HFFc6 (cell line): ENCODE results near the gene FAM13B. TPM values are rescaled to one million over a fixed set of nuclear protein-coding genes. Genes with fewer than 3 reads are reported as not detected.

Experiments used
- DNase-seq: peaks from one replicate; pipeline ENCODE4 v3.0.0-alpha.2; 2018
- H3K27ac Mint-ChIP-seq: 2 replicates; pipeline ENCODE4 v1.8.0; 2020; ENCODE audit warnings: mild to moderate bottlenecking, mixed read lengths
- H3K27me3 Mint-ChIP-seq: 2 replicates; pipeline ENCODE4 v1.8.0; 2021; ENCODE audit warnings: mild to moderate bottlenecking, moderate library complexity, mixed read lengths; ENCODE audit not compliant: insufficient read depth
- H3K36me3 Mint-ChIP-seq: 2 replicates; pipeline ENCODE4 v1.8.0; 2021; ENCODE audit warnings: low read depth, mixed read lengths
- H3K4me1 Mint-ChIP-seq: 2 replicates; pipeline ENCODE4 v1.8.0; 2020; ENCODE audit warnings: low read depth, mixed read lengths
- H3K4me3 Mint-ChIP-seq: 2 replicates; pipeline ENCODE4 v1.8.0; 2020; ENCODE audit warnings: mild to moderate bottlenecking, moderate library complexity, mixed read lengths
- H3K9me3 Mint-ChIP-seq: 2 replicates; pipeline ENCODE4 v1.8.0; 2020; ENCODE audit warnings: mild to moderate bottlenecking, mixed read lengths
- total RNA-seq, 6 experiments: library from RNA; stranded (reverse); fragmentation: NEBNext Ultra II Directional; extraction: Animal tissue kit (Norgen Biotek cat#: 25700); gene quantifications; 2 replicates in 1 of 6; 3 replicates in 5 of 6; pipeline ENCODE4 v1.2.3, GENCODE V29; 2021
- TF ChIP-seq, protein P1 (sequence below): fragments of 200-600 bp; sonication (generic); IDR thresholded peaks from 2 replicates; pipeline ENCODE4 v1.5.0; 2021; ENCODE audit warnings: antibody characterized with exemption, mild to moderate bottlenecking

FAM13B gene
- total RNA-seq, 6 experiments from 2014 or later: 27.5 to 38.2 (median 31.8) TPM

DNA sequence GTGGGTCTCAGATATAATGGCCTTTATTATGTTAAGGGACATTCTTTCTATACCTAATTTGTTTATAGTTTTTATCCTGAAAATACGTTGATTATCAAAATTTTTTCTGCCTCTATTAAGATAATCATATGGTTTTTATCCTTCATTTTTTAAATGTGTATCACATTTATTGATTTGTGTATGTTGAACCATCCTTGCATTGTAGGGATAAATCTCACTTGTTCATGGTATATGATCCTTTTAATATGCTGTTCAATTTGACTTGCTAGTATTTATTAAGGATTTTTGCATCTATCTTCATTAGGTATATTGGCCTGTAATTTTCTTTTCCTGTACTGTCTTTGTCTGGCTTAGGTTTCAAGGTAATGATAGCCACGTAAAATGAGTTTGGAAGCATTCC lies 118.1 kb downstream of the FAM13B start:
- Mint-ChIP-seq H3K9me3 (peaks cover 32% of the 10 kb centered on the region), H3K4me3 (no peak overlapping the region), H3K27me3 (no peaks in the 10 kb centered on the region; the same call in 1 of the 2 replicates), H3K4me1 (no peaks in the 10 kb centered on the region), H3K27ac (no peak overlapping the region), H3K36me3 (peaks cover 5% of the 10 kb centered on the region)
- TF ChIP-seq, protein P1, sequence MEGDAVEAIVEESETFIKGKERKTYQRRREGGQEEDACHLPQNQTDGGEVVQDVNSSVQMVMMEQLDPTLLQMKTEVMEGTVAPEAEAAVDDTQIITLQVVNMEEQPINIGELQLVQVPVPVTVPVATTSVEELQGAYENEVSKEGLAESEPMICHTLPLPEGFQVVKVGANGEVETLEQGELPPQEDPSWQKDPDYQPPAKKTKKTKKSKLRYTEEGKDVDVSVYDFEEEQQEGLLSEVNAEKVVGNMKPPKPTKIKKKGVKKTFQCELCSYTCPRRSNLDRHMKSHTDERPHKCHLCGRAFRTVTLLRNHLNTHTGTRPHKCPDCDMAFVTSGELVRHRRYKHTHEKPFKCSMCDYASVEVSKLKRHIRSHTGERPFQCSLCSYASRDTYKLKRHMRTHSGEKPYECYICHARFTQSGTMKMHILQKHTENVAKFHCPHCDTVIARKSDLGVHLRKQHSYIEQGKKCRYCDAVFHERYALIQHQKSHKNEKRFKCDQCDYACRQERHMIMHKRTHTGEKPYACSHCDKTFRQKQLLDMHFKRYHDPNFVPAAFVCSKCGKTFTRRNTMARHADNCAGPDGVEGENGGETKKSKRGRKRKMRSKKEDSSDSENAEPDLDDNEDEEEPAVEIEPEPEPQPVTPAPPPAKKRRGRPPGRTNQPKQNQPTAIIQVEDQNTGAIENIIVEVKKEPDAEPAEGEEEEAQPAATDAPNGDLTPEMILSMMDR: no peak
- no peak for DNase-seq

DNA sequence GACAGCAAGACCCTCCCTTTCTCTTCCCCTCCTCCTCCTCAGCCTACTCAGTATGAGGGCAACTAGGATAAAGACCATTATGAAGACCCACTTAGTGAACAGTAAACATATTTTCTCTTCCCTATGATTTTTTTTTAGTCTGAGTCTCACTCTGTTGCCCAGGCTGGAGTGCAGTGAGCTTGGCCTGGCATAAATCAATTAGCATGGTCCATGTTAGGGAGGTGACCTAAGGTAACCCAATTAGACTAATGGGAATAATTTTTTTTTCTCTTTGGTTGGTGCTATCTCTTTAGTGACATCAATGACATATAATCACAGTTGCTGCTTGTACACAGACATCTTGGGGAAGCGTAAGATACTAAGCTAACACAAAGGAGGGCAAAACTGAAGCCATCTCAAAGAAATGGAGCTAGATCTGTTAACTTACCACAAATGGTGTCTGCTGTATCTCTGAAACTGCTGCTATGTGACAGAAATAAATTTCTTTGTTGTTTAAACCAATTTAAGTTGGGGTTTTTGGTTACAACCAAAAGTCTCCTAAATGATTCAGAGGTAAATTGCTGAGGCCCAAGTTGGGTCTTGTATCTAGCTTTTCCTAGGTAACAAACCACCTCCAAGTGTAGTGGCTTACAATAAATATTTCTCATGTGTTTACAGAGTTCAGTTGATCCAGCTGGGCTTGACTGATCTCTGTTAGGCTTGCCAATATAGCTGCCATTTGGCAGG lies 130.3 kb downstream of the FAM13B start:
- Mint-ChIP-seq H3K9me3 (no peaks in the 10 kb centered on the region), H3K27me3 (peaks cover 14% of the 10 kb centered on the region), H3K36me3 (no peaks in the 10 kb centered on the region), H3K4me1 (no peaks in the 10 kb centered on the region), H3K4me3 (no peak overlapping the region), H3K27ac (no peak overlapping the region)
- TF ChIP-seq, protein P1: no peak
- DNase-seq: no peak

DNA sequence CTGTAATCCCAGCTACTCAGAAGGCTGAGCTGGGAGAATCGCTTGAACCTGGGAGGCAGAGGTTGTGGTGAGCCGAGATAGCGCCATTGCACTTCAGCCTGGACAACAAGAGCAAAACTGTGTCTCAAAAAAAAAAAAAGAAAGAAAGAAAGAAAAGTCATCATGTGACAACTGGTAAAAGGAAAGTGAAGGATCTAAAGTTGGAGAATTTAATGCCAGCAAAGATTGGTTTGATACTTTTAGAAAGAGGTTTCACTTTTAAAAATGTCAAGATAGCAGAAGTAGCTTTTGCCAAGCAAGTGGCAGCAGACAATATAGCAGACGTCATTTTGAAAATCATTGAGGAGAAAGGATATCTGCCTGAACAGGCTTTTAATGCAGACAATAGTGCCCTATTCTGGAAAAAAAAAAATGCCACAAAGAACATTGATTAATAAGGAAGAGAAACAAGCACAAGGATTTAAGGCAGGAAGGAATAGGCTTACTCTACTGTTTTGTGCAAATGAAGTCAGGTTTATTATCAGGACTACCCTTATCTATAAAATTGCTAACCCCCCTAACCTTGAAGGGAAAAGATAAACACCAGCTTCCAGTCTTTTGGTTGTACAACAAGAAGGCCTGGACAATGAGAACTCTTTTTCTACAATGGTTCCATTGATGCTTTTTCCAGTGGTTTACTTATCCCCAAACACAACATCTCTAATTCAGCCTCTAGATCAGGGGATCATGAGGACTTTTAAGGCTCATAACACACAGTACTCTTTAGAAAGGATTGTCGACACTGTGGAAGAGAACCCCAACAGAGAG lies 131.7 kb downstream of the FAM13B start:
- Mint-ChIP-seq H3K27ac (no peak overlapping the region), H3K36me3 (no peaks in the 10 kb centered on the region), H3K9me3 (no peaks in the 10 kb centered on the region), H3K4me3 (peak overlapping the region; percentile 55; the same call in 1 of the 2 replicates), H3K4me1 (no peaks in the 10 kb centered on the region), H3K27me3 (peaks cover 9% of the 10 kb centered on the region)
- no peak for DNase-seq
- TF ChIP-seq, protein P1: no peak

DNA sequence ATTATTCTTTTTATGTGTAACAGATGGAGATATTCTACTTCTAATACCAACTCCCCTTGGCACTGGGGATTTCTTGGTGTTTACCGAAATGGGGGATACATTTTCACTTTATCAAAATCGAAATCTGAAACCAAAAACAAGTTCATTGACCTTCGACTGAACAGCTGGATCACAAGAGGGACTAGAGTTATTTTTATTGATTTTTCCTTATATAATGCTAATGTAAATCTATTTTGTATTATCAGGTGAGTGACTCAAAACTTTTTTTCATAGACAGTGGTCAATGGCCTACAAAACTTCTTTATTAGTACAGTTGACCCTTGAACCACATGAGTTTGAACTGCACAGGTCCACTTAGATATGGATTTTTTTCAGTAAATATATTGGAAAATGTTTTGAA lies 133.4 kb downstream of the FAM13B start:
- TF ChIP-seq, protein P1: no peak
- H3K4me1 Mint-ChIP-seq: no peaks in the 10 kb centered on the region
- DNase-seq: no peak
- H3K36me3 Mint-ChIP-seq: no peaks in the 10 kb centered on the region
- no peak overlapping the region for H3K27ac Mint-ChIP-seq
- H3K4me3 Mint-ChIP-seq: no peak overlapping the region
- H3K9me3 Mint-ChIP-seq: no peaks in the 10 kb centered on the region
- peaks cover 11% of the 10 kb centered on the region for H3K27me3 Mint-ChIP-seq

DNA sequence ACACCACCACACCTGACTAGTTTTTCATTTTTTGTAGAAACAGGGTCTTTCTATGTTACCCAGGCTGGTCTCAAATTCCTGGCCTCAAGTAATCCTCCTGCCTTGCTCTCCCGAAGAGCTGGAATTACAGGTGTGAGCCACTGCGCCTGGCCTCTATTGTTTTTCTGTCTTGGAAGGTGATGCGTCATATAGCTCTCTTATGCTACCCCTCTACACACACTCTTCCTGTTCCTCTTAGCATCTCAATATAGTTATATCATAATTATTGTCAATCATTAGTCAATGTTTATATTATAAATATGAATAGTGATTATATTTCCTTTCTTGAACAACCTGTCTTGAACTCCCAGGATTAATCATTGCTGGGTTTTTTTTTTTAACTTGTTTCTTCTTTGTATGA lies 136.3 kb downstream of the FAM13B start:
- no peak overlapping the region for H3K4me3 Mint-ChIP-seq
- peaks cover 7% of the 10 kb centered on the region for H3K27me3 Mint-ChIP-seq
- H3K4me1 Mint-ChIP-seq: no peaks in the 10 kb centered on the region
- H3K9me3 Mint-ChIP-seq: no peaks in the 10 kb centered on the region
- H3K27ac Mint-ChIP-seq: no peak overlapping the region
- no peaks in the 10 kb centered on the region for H3K36me3 Mint-ChIP-seq
- TF ChIP-seq, protein P1: no peak
- no peak for DNase-seq
